HG03135 (cell line): ENCODE results near the gene UNC13A.
"Not testable (repeated sequence)": the region's sequence is repeated elsewhere in the genome, so short reads cannot be mapped to it uniquely, and the experiment has no call there.

Source experiments
- ATAC-seq: cut with Tn5 transposase; IDR thresholded peaks from one replicate; pipeline ENCODE4 v1.9.1; 2021; ENCODE audit warnings: mild to moderate bottlenecking, moderate library complexity; ENCODE audit not compliant: unreplicated experiment

UNC13A gene

DNA sequence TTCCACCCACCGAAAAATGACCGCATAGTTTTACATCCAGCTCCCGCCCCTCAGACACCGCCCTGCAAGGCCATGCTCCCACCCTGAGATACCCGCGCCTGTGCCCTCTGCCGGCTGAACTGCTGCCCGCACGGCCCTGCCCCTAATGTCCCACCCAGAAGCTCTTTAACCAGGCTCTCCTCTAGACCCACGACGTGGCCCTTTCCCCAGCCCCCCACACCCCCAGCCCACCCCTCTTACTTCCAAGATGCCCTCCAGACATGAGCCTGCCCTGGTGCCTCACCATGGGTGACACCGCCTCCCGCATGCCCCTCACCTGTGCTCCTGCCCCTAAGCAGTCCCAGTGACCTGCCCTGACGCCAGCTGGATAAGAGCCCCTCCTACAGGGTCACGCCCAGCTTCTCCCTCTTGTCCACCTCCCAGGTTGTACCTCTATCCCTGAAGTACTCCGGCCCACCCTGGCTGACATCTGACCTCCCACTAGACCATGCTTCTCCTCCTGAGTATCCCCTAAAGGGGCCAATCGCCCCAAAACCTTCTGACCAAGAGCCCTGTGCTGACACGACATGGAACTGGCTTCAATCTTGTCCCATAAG is 81.5 kb downstream of the UNC13A start:
- ATAC-seq = no peak

DNA sequence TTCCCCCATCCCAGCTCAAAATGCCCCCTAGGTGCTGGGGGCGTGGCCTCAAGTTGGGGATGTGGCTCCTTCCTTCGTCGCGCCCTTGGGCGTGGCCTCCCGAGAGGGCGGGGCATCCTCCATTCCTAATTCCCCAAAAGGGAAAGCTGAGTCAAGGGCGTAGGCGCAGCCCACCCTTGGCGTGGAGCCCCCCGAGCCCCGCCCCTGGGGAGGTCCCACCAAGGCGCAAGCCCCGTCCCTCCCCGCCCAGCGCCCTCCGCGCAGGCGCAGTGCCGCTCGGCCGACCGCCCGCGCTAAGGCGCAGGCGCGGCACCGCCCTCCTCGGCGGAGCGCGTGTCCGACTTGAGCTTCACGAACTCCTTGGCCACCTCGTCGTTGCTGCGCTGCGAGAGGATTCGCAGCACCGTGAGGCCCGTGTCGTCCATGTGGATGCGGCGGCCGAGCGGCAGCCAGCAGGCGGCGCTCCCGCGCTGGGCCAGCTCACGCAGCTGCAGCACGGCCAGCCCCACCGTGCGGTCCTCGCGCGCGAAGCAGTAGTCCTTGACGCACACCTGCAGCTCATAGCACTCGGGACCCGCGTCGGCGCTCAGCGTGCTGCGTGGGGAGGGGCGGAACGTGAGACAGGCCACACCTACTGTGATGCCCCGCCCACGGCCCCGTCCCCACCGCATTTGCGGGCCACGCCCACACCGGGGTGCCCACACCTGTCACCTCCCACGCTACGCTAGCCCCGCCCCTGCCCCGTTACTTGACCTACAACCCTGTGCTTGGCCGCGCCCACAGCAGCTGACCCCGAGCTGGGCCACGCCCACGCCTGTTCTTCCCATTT is 82.2 kb downstream of the UNC13A start:
- peak; percentile 65 for ATAC-seq

DNA sequence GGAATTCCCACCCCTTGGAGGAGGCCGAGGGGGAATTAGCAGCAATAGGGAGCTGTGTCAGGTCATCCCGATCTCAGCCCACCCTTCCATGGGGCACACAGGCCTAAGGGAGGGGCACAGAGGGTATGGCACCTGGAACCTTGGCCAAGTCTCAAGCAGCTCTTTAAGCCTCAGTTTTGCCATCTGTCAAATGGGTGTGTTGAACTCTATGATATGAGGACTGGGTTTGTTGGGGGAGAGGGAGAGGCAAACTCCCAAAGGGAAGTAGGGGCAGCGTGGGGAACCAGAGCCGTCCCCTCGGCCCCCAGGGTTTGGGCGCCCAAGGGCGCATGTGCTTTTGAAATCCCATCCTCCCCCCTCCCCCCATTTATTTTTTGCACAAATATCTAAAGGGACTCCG is 83.0 kb downstream of the UNC13A start:
- ATAC-seq = no peak

DNA sequence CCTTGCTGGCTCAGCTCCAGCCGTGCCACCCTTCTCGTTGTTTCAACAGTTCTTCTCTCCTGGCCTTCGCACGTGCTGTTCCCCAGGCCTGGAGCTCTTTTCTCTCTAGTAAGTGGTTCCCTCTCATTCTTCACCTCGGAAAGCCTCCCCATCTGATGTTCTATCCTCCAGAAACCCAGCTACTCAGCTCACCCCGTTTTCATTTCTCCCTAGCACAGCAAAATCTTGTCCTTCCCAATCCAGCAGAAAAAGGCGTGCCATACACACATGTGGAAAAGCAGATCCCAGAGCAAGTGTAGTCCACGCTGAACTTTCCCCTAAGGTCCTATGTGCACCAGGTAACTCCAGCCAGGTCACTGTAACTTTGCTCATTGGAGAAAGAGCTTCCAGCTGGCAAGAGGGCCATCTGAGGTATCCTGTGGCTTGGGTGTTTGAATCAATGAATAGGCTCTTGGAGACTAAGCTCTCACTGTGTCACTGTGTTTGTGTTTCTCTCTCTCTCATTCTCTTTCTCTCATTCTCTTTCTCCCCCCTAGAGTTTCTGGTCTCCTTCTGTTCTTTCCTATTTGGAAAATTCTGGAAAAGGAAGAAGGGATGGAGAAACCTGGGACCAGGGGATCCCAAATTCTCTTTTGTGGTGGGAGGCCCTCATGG is 83.7 kb downstream of the UNC13A start:
- ATAC-seq = no peak

DNA sequence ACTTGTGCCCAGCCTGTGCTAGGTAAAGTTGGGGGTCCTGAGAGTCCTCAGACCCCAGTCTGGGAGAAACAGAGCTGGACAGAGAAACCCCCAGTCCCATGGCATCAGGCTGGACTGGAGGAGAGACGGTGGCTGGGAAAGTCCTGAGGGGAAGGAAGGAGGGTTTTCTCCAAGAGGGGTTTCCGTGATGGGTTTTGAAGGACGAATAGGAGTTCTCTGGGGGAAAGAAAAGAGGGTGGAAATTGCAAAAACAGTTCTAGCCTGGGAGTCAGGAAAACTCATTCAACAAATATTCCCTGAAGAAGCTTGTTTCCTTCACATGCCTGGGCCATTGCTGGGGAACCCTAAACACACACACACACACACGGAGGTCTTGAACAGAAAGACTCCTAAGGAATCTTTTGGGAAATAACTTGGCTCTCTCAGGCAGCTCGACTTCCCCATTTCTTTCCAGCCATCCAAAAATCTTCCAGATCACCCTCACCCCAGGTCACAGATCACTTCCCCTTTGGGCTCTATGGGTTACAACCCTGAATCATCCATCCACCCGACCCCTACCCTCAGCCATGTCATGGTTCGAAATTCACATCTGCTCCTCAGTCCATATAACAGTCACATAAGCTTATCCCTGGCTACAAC is 85.2 kb downstream of the UNC13A start:
- no peak for ATAC-seq

DNA sequence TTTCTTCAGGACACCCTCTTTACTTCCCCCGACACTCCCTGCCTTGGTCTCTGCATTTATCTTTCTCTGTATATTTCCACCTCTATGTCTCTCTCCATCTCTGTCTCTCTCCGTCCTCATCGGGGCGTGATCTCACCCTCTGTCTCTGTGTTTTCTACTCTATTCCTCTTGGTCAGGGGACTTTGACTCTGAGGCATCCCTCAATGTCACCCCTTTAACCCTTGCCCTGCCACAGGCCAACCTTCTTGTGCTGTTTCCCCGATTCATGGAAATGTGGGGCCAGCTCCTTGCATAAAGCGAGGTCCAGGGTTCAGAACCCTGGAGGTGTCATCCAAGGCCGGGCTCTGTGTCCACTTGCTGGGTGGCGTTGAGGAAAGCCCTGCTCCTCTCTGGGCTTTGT is 85.9 kb downstream of the UNC13A start:
- ATAC-seq = no peak

DNA sequence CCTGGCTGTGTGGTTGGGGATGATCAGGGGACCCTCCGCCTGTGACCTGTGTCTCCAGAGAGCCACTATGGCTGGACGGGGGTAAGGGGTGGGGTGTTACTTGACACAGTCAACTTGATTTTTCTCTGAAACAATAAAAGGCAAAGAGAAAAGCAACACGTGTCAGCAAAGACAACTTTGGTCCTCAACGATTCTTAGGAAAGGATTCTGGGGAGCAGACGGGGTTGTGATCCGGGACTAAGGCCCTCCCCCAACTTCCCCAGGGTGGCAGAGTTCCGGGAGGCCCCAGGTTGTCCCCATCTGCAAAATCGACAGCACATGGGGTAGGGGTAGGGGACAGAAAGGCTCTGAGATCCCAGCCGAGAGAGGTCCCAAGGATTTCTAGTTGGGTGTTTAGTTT is 86.5 kb downstream of the UNC13A start:
- no peak for ATAC-seq

DNA sequence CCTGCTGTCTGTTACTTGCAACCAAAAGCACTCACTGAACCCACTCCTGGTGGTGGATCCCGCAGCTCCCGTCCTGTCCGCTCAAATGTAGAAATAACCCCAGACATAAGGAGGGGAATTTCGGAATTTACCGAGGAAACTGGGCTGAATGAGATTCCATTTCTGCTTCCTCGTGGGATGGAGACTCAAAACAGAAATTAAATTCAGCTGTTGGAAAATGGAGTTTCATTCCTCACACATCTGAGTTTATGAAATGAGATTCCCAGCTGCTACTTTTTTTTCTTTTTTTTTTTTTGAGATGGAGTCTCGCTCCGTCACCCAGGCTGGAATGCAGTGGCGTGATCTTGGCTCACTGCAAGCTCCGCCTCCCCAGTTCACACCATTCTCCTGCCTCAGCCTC is 88.4 kb downstream of the UNC13A start:
- no peak for ATAC-seq

DNA sequence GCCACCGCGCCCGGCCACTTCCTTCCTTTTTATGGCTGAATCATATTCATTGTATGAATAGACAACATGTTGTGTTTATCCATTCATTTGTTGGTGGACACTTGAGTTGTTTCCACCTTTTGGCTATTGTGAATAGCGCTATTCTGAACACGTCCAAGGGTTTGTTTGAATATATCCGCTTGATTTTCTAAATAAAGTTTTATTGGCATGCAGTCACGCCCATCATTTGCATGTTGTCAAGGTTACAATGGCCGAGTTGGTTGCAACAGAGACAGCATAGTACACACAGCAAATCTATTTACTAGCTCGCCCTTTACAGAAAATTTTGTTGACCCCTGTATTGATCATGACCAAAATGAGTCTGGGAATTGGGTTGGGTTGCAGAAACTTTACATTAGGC is 89.2 kb downstream of the UNC13A start:
- no peak for ATAC-seq

DNA sequence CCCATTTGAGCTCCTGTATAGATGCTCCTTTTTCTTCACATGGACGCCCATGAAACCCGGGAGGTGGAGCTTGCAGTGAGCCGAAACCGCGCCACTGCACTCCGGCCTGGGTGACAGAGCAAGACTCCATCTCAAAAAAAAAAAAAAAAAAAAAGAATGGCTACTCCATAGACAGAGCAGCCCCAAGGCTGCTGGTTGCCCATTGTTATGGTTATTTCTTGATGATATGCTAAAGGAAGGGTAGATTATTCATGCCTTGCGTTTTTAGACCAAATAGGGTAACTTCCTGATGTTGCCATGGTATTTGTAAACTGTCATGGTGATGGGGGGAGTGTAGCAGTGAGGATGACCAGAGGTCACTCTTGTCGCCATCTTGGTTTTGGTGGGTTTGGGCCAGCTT is 90.1 kb downstream of the UNC13A start:
- not testable (repeated sequence) for ATAC-seq

DNA sequence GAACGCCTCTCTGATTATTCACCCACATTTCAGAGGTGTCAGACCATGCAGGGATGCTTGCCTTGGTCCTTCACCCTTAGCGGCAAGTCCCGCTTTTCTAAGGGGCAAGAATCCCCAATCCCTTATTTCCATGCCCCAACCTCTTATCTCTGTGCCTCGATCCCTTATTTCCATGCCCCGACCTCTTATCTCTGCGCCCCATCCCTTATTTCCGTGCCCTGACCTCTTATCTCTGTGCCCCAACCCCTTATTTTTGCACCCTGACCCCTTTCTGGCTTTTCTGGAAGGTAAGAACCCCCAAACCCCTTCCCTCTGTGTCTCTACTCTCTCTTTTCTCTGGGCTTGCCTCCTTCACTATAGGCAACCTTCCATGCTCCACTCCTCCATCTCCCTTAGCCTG is 93.9 kb downstream of the UNC13A start:
- not testable (repeated sequence) for ATAC-seq

DNA sequence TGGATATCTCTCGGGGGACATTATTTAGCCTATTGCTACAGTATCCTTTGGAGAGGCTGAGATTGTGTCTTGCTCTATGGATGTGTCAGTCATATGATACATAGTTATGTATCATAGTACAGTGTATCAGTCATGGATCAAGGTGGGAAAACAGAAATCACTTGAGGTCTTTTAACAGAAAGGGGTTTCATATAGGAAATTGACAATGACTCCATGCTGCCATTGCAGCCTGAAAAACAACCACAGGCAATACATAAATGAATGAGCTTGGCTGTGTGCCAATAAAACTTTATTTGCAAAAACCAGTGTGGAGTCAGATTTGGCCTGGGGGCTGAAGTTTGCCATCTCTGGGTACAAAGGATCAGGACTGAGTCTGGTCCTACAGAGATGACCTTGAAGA is 97.3 kb downstream of the UNC13A start:
- no peak for ATAC-seq

DNA sequence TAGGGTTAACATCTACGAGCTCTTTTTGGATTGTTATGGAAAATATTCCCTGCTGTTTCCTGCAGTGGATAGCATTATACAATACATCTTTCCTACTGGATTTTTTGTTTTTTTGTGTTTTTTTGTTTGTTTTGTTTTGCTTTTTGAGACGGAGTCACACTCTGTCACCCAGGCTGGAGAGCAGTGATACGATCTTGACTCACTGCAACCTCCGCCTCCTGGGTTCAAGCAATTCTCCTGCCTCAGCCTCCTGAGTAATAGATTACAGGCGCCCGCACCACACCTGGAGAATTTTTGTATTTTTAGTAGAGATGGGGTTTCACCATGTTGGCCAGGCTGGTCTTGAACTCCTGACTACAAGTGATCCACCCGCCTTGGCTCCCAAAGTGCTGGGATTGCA is 102.8 kb downstream of the UNC13A start:
- ATAC-seq = not testable (repeated sequence)

DNA sequence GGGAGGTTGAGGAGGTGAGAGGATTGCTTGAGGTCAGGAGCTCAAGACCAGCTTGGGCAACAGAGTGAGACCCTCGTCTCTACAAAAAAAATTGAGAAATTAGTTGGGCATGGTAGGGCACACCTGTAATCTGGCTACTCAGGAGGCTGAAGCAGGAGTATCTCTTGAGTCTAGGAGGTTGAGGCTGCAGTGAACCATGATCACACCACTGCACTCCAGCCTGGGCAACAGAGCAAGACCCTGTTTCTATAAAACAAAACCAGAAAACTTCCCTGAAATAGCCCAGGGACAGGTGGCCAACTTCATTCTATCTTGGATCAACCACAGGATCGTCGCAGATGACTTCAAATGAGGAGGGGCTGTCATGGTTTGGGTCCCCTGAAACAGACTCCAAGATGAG is 104.0 kb downstream of the UNC13A start:
- ATAC-seq = no peak

DNA sequence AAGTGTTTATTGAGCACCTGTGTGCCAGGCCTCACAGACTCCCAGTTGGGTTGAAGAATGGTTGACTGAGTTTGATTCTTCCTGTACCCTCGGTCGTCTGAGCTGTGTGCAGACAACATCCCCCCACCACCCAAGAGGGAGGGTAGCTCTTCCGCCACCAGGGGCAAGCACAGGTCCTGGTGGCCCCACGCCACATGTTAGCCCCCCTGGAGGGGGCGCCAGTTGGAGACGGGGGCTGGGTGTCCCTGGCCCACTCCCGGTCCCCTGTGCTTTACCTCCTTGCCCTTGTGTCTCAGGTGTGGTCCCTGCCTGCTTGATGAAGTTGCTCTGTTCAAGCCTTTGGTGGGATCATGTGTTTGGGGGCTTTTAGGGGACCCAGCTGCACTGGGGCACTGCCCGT is 105.5 kb downstream of the UNC13A start:
- no peak for ATAC-seq

DNA sequence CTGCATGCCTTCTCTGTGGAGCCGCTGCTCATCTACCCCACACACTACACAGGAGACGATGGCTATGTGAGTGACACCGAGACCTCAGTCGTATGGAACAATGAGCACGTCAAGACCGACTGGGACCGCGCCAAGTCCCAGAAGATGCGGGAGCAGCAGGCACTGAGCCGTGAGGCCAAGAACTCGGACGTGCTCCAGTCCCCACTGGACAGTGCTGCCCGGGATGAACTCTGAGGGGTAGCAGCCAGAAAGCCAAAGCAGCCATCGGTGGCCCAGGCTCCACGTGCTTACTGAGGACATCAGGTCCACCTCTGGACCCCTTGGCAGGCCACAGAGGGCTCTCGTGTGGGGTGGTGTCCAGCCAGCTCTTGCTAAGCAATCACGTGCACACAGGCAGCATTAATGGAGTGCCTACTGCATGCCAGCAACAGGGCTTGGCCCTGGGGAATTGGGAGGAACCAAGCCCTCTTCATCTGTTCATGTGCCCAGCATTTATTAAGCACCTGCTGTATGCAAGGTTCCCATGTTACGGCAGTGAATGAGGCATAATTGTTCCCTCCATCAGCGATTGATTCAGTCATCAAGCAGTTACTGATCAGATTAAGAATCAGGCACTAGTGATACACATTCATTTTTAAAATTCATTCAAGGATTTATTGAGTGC is 106.8 kb downstream of the UNC13A start:
- no peak for ATAC-seq

DNA sequence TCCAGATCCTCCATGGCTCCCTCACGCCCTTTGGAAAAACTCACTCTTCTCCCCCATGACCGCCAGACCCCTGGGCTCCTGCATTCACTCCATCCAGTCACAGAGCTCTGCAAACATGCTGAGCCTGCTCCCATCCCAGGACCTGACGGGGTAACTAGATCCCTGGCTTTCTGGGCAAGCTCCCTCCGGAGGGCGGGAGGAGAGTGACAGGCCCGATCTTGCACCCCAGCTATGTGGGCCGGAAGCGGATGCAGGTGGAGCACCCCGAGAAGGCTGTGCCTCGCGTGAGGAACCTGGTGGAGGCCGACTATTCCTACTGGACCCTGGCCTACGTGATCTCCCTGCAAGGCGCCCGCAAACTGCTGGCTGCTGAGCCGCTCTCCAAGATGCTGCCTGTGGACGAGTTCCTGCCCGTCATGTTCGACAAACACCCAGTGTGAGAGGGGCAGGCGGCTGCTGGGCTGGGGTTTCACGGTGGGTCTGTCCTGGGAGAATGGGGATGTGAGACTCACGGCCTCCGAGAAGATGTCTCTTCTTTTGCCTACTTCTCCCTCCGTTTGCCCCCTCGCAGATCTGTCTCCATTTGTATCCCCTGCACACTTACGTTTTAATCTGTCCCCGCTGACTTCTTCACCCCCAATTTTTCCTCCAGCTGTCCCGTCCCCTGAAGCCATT is 107.5 kb downstream of the UNC13A start:
- ATAC-seq = no peak

DNA sequence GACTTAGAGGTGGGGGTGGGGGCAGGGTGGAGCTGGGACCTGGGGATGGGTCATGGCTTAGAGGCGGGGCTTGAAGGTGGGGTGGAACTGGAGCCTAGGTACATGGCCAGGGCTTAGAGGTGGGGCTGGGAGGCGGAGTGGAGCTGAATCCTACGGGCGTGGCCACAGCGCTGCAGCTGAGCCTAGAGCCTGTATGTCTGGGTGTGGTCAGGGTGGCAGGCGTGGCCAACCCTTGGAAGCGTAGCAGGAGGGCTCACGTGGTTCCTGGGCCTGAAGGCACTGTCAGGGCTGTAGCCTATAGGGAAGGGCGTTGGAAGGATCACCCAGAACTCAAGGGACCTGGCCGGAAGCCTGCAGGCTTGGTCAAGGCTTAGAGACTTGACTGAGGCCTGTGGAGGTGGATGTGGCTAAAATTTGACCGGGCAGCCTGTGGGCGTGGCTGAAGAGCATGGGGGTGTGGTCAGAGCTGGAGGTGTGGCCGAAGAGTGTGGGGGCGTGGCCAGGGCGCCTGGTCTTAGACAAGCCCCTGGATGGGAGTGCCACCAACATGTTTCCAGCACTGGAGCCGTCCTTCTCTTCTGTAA is 108.4 kb downstream of the UNC13A start:
- no peak for ATAC-seq

DNA sequence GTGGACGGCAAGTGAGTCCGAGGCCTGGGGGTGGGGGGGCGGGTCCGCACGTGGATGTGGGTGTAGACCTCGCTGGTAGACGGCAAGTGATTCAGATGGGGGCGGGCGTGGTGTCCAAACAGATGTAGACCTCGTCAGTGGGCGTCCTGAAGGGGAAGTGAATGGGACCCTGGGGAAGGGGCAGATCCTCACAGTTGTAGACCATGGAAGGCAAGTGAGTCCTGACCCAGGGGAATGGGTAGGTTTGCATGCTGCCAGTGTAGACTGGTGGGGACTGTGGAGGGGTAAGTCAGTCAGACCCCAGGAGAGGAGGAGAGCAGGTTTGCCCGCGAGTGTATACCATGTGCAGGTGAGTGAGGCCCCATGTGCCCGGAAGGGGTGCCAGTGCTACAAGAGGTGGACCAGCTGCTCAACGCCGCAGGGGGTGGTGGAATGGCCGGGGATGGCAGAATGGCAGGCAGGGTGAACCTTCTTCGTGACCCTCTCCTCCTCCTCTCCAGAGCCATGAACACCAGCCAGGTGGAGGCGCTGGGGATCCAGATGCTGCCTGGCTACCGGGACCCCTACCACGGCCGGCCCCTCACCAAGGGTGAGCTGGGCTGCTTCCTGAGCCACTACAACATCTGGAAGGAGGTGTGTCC is 110.6 kb downstream of the UNC13A start:
- ATAC-seq = no peak
